WTC11 (cell line): ENCODE results near the gene PHPT1. TPM values are rescaled to one million over a fixed set of nuclear protein-coding genes. Genes with fewer than 3 reads are reported as not detected.

Source experiments
- ATAC-seq: fragments of 200-7000 bp; cut with Tn5 transposase; 2 replicates; pipeline ENCODE4 v1.10.0; 2021; ENCODE audit warnings: mild to moderate bottlenecking, moderate library complexity
- CTCF ChIA-PET: fragments of 300-600 bp; sonication (Branson Sonifier 250); formaldehyde crosslinking; loops from one replicate; lab custom pipeline; 2021; ENCODE audit warnings: antibody characterized with exemption; lab: Charles Lee
- POLR2A ChIA-PET: fragments of 350-600 bp; sonication (Branson Sonifier 250); formaldehyde crosslinking; loops from one replicate; lab custom pipeline; 2021; ENCODE audit warnings: antibody characterized with exemption; lab: Charles Lee
- DNase-seq: peaks from one replicate; pipeline ENCODE4 v3.0.0; 2021; ENCODE audit warnings: low spot score
- H3K27ac Mint-ChIP-seq: 2 replicates; pipeline ENCODE4 v1.8.0; 2021; ENCODE audit warnings: mixed read lengths
- H3K27me3 Mint-ChIP-seq: 2 replicates; pipeline ENCODE4 v1.8.0; 2021; ENCODE audit warnings: low read depth, mild to moderate bottlenecking, moderate library complexity, mixed read lengths
- H3K36me3 Mint-ChIP-seq: 2 replicates; pipeline ENCODE4 v1.8.0; 2021; ENCODE audit warnings: mixed read lengths
- H3K4me1 Mint-ChIP-seq: 2 replicates; pipeline ENCODE4 v1.8.0; 2022; ENCODE audit warnings: mixed read lengths
- H3K4me3 Mint-ChIP-seq: 2 replicates; pipeline ENCODE4 v1.8.0; 2021; ENCODE audit warnings: mild to moderate bottlenecking, moderate library complexity, mixed read lengths
- H3K9me3 Mint-ChIP-seq: 2 replicates; pipeline ENCODE4 v1.8.0; 2021; ENCODE audit warnings: mixed read lengths
- AFF4 ChIP-seq: sonication (generic); formaldehyde crosslinking; IDR thresholded peaks from 2 replicates; pipeline ENCODE4 v1.8.1; 2023; ENCODE audit warnings: mild to moderate bottlenecking, missing genetic modification reagents, borderline replicate concordance
- ARID4B ChIP-seq: sonication (generic); formaldehyde crosslinking; IDR thresholded peaks from 2 replicates; pipeline ENCODE4 v1.8.0; 2023; ENCODE audit warnings: missing genetic modification reagents, mild to moderate bottlenecking, borderline replicate concordance
- ATF6 ChIP-seq: sonication (generic); formaldehyde crosslinking; IDR thresholded peaks from 2 replicates; pipeline ENCODE4 v1.8.1; 2023; ENCODE audit warnings: mild to moderate bottlenecking, missing genetic modification reagents
- CTCF ChIP-seq: fragments of 200-600 bp; IDR thresholded peaks from 2 replicates; pipeline ENCODE4 v1.8.0; 2022; ENCODE audit warnings: antibody characterized with exemption
- ETV6 ChIP-seq: sonication (generic); formaldehyde crosslinking; IDR thresholded peaks from 2 replicates; pipeline ENCODE4 v1.8.1; 2022; ENCODE audit warnings: mild to moderate bottlenecking, missing genetic modification reagents
- FOXP1 ChIP-seq: sonication (generic); formaldehyde crosslinking; IDR thresholded peaks from 2 replicates; pipeline ENCODE4 v1.8.0; 2022; ENCODE audit warnings: missing genetic modification reagents, mild to moderate bottlenecking, moderate library complexity, borderline replicate concordance
- HMGA2 ChIP-seq: fragments of 250-450 bp; sonication (Bioruptor Pico); IDR thresholded peaks from 2 replicates; pipeline ENCODE4 v1.4.0; 2021; ENCODE audit warnings: mild to moderate bottlenecking, moderate library complexity
- NFATC4 ChIP-seq: fragments of 250-450 bp; sonication (Bioruptor Pico); IDR thresholded peaks from 2 replicates; pipeline ENCODE4 v1.9.0; 2021; ENCODE audit warnings: mild to moderate bottlenecking
- RELA ChIP-seq: sonication (generic); formaldehyde crosslinking; IDR thresholded peaks from 2 replicates; pipeline ENCODE4 v1.8.1; 2022; ENCODE audit warnings: missing genetic modification reagents, mild to moderate bottlenecking, borderline replicate concordance
- USF1 ChIP-seq: sonication (generic); formaldehyde crosslinking; IDR thresholded peaks from 2 replicates; pipeline ENCODE4 v1.8.0; 2022; ENCODE audit warnings: mild to moderate bottlenecking, missing genetic modification reagents
- ZNF138 ChIP-seq: sonication (generic); formaldehyde crosslinking; conservative IDR thresholded peaks from 2 replicates; pipeline ENCODE4 v1.8.1; 2022; ENCODE audit warnings: mild to moderate bottlenecking, moderate library complexity, missing genetic modification reagents
- ZNF263 ChIP-seq: sonication (generic); formaldehyde crosslinking; IDR thresholded peaks from 2 replicates; pipeline ENCODE4 v1.8.1; 2022; ENCODE audit warnings: low read depth, mild to moderate bottlenecking, moderate library complexity, missing genetic modification reagents
- ZSCAN18 ChIP-seq: fragments of 250-450 bp; sonication (Bioruptor Pico); IDR thresholded peaks from 2 replicates; pipeline ENCODE4 v2.1.2; 2022; ENCODE audit warnings: mild to moderate bottlenecking, moderate library complexity
- total RNA-seq: library from RNA; stranded (reverse); gene quantifications from 3 replicates; pipeline ENCODE4 v1.2.3, GENCODE V29; 2021

The PHPT1 gene
- total RNA-seq, 1 experiment from 2014 or later, result 138 TPM

GRCh38 chr9:136823136-136824046 lies 25.8 kb upstream of the PHPT1 start:
- Mint-ChIP-seq H3K27ac (peak overlapping the region; percentile 53; the same call in 1 of the 2 replicates), H3K27me3 (no peaks in the 10 kb centered on the region), H3K36me3 (peaks cover 2% of the 10 kb centered on the region; the same call in 1 of the 2 replicates), H3K9me3 (no peaks in the 10 kb centered on the region), H3K4me3 (no peak overlapping the region), H3K4me1 (peaks cover 14% of the 10 kb centered on the region)
- CTCF ChIA-PET, result interaction anchor here (1.1 to 5.8 kb wide), 8 partner anchors 12 to 212 kb away, joined by 3 to 64 read pairs (median 8); partner anchors contain the start of genes AJM1, RABL6, TMEM141 and TRAF2
- no peak for ATAC-seq
- DNase-seq, result peak; percentile 11
- POLR2A ChIA-PET, result interaction anchor here (0.6 to 1.5 kb wide), 4 partner anchors 16 to 54 kb away, joined by 3 to 5 read pairs (median 4); partner anchors contain the start of gene RABL6
- TF ChIP-seq ZNF138 (CRISPR knock-in tag) (no peak), AFF4 (CRISPR knock-in tag) (no peak), ZSCAN18 (no peak), RELA (CRISPR knock-in tag) (no peak), NFATC4 (no peak), HMGA2 (CRISPR knock-in tag) (no peak), ZNF263 (CRISPR knock-in tag) (no peak), CTCF (no peak), ETV6 (no peak), ATF6 (CRISPR knock-in tag) (no peak), ARID4B (CRISPR knock-in tag) (no peak), FOXP1 (no peak), USF1 (CRISPR knock-in tag) (no peak)
